Thyroid gland (tissue), 4 donors: Measurements from ENCODE around the gene OMP. TPM values are rescaled to one million over a fixed set of nuclear protein-coding genes. Genes with fewer than 3 reads are reported as not detected.

Experiments
- DNase-seq, 2 donors: peaks; one replicate each; pipeline ENCODE4 v3.0.0-alpha.2; 2019
- H3K27ac ChIP-seq, 3 donors: fragments of 200-600 bp; sonication (generic); 1 replicate in 2 of 3; 2 replicates in 1 of 3; pipeline ENCODE4 v1.5.1; 2016 to 2019; ENCODE audit warnings: mild to moderate bottlenecking in 1 of 3, moderate library complexity in 1 of 3
- H3K27me3 ChIP-seq: fragments of 200-600 bp; sonication (generic); one replicate; pipeline ENCODE4 v1.5.1; 2019
- H3K36me3 ChIP-seq, 2 donors: fragments of 200-600 bp; sonication (generic); one replicate each; pipeline ENCODE4 v1.5.1; 2016 to 2019
- H3K4me1 ChIP-seq, 2 donors: fragments of 200-600 bp; sonication (generic); one replicate each; pipeline ENCODE4 v1.5.1; 2017 to 2019
- H3K4me3 ChIP-seq, 3 donors: fragments of 200-600 bp; sonication (generic); replicated peaks in 1 of 3; 1 replicate in 2 of 3; 2 replicates in 1 of 3; pipeline ENCODE4 v1.5.1; 2016; ENCODE audit warnings: mild to moderate bottlenecking in 1 of 3
- H3K9me3 ChIP-seq: fragments of 200-600 bp; sonication (generic); one replicate; pipeline ENCODE4 v1.5.1; 2017
- CTCF ChIP-seq, 6 experiments: fragments of 200-600 bp in 3 of 6; fragments of 450-650 bp in 3 of 6; sonication (generic) in 3 of 6; IDR thresholded peaks; one replicate each; pipeline ENCODE4 v1.5.1; 2016 to 2019; ENCODE audit warnings: antibody characterized with exemption in 6 of 6, mild to moderate bottlenecking in 2 of 6, inconsistent platforms in 1 of 6, moderate library complexity in 1 of 6
- POLR2A ChIP-seq, 2 donors: fragments of 450-650 bp; IDR thresholded peaks; one replicate each; pipeline ENCODE4 v1.6.1; 2017; ENCODE audit warnings: antibody characterized with exemption in 2 of 2, mild to moderate bottlenecking in 2 of 2, moderate library complexity in 1 of 2
- WGBS, 2 donors: methylation state at CpG; one replicate each; pipeline ENCODE4 v1.1.5; 2017; 5-methylcytosine and 5-hydroxymethylcytosine counted together
- intact Hi-C: fragments of 100-400 bp; cut with DNase I; formaldehyde crosslinking; loops from one replicate; pipeline ENCODE4 v1.15.1; 2023
- total RNA-seq, 4 donors: library from RNA; depleted of rRNA; stranded (reverse); fragments of >200 nt; gene quantifications; one replicate each; pipeline ENCODE4 v1.2.3, GENCODE V29; 2016

The OMP gene
- total RNA-seq, 4 donors from 2014 or later = 2.3 TPM; not detected in 3

GRCh38 chr11:77118086-77118485 lies 15.4 kb downstream of the OMP start:
- WGBS, 2 donors = 95 to 98% methylated on average over 11 to 17 of the region's 17 CpGs
- intact Hi-C loops = no loop called here
- no peak for DNase-seq
- no peak overlapping the region for H3K4me3 ChIP-seq
- no peaks in the 10 kb centered on the region for H3K9me3 ChIP-seq
- TF ChIP-seq POLR2A (IDR thresholded peaks at IDR 0.05) (no peak), CTCF (IDR thresholded peaks at IDR 0.05) (no peak)
- no peak overlapping the region for H3K27ac ChIP-seq
- H3K36me3 ChIP-seq = no peaks in the 10 kb centered on the region
- H3K4me1 ChIP-seq = no peaks in the 10 kb centered on the region
- H3K27me3 ChIP-seq = no peaks in the 10 kb centered on the region

- no peak overlapping the region for H3K27ac ChIP-seq
- TF ChIP-seq POLR2A (IDR thresholded peaks at IDR 0.05) (no peak), CTCF (IDR thresholded peaks at IDR 0.05) (no peak)
- no peaks in the 10 kb centered on the region for H3K36me3 ChIP-seq
- H3K4me1 ChIP-seq = no peaks in the 10 kb centered on the region
- H3K27me3 ChIP-seq = no peaks in the 10 kb centered on the region
- H3K4me3 ChIP-seq = no peak overlapping the region
- no peaks in the 10 kb centered on the region for H3K9me3 ChIP-seq
- intact Hi-C loops = no loop called here
- WGBS, 2 donors = 89 to 90% methylated on average over 12 of the region's 12 CpGs
- DNase-seq = no peak
These were observed 16.3 kb downstream of the OMP start for GRCh38 chr11:77118971-77119370.

GRCh38 chr11:77119531-77119936 lies 16.9 kb downstream of the OMP start:
- Histone ChIP-seq H3K36me3 (no peaks in the 10 kb centered on the region), H3K27ac (no peak overlapping the region), H3K4me3 (no peak overlapping the region), H3K27me3 (no peaks in the 10 kb centered on the region), H3K4me1 (no peaks in the 10 kb centered on the region), H3K9me3 (no peaks in the 10 kb centered on the region)
- no peak for DNase-seq
- no peak for TF ChIP-seq POLR2A (IDR thresholded peaks at IDR 0.05)
- TF ChIP-seq CTCF (IDR thresholded peaks at IDR 0.05) = no peak
- intact Hi-C loops = no loop called here
- 88 to 97% methylated on average over 1 to 3 of the region's 9 CpGs for WGBS, 2 donors

DNA sequence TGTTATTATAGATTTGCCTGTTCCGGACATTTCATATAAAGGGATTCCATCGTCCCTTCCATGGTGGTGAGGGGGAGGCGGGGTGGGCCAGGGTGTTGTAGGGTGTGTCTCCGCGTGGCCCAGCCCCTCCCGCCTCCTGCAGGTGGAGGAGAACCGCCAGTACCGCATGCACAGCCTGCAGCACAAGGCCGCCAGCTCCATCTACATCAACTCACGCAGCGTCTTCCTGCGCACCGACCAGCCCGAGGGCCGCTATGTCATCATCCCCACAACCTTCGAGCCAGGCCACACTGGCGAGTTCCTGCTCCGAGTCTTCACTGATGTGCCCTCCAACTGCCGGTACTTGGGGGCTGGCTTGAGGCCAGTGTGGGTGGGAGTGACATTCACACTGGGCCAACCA lies 17.9 kb downstream of the OMP start:
- Histone ChIP-seq H3K27ac (no peak overlapping the region), H3K36me3 (no peaks in the 10 kb centered on the region), H3K4me1 (no peaks in the 10 kb centered on the region), H3K9me3 (no peaks in the 10 kb centered on the region), H3K27me3 (no peaks in the 10 kb centered on the region), H3K4me3 (no peak overlapping the region)
- no peak for TF ChIP-seq CTCF (IDR thresholded peaks at IDR 0.05)
- no peak for TF ChIP-seq POLR2A (IDR thresholded peaks at IDR 0.05)
- intact Hi-C loops = loop anchor here (10.0 kb wide), 1 partner anchor 434 kb away; no protein-coding TSS in a partner anchor
- DNase-seq = no peak
- 93 to 94% methylated on average over 16 to 19 of the region's 19 CpGs for WGBS, 2 donors

DNA sequence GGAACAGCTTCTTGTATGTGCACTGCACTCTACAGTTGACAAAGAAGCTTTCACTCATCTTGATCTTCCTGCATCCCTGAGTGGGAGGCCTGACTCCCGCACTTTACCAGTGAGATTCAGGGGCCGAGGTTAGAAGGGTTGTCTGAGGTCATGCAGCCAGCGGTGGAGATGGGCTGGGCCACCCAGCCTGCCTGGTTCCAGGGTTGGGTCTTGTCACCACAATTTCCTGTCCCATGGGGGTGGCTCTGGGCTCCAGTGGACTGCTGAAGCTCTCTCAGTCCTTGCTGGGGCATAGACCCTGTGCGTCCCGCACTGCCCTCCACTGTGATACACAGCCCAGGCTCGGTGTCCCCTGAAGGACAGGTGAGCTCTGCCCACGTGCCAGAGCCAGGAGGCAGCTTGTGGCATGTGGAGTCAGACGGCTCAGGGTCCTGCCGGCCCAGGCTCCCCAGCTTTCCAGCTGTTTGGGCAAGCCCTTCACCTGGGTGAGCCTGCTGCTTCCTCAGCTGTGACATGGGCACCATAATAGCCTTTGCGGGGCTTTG lies 18.5 kb downstream of the OMP start:
- H3K9me3 ChIP-seq = no peaks in the 10 kb centered on the region
- no peak overlapping the region for H3K27ac ChIP-seq
- intact Hi-C loops = loop anchor here (10.0 kb wide), 1 partner anchor 434 kb away; no protein-coding TSS in a partner anchor
- no peaks in the 10 kb centered on the region for H3K36me3 ChIP-seq
- no peak overlapping the region for H3K4me3 ChIP-seq
- TF ChIP-seq CTCF (IDR thresholded peaks at IDR 0.05) (no peak), POLR2A (IDR thresholded peaks at IDR 0.05) (no peak)
- WGBS, 2 donors = 95 to 98% methylated on average over 5 to 6 of the region's 10 CpGs
- DNase-seq = no peak
- H3K27me3 ChIP-seq = no peaks in the 10 kb centered on the region
- no peaks in the 10 kb centered on the region for H3K4me1 ChIP-seq
